Measurements from ENCODE around the gene USP10.

Gene USP10

DNA sequence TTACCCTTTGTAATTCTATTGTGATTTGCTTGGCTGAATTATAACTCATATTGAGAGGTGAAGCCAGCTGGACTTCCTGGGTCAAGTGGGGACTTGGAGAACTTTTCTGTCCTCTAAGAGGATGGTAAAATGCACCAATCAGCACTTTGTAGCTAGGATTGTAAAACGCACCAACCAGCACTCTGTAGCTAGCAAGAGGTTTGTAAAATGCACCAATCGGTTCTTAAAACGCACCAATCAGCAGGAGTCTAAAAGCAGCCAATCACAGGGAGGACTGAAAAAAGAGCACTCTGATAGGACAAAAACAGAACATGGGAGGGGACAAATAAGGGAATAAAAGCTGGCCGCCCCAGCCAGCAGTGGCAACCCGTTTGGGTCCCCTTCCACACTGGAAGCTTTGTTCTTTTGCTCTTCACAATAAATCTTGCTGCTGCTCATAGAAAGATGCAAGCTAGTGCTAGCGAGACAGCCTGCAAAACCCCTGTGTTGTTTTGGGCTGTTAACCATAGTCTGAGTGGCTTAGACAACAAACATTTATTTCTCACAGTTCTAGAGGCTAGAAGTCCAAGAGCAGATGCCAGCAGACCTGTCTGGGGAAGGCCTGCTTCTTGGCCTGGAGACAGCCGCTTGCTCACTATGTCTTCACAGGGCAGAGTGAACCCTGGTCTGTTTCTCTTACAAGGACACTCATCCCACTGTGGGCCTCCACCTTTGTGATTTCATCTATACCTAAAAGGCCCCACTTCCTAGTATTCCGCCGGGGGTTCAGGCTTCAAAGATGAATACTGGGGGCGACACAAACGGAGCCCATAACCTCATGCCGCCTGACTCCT, 81.0 kb downstream of the USP10 start:
- DNase-seq: no peak

DNA sequence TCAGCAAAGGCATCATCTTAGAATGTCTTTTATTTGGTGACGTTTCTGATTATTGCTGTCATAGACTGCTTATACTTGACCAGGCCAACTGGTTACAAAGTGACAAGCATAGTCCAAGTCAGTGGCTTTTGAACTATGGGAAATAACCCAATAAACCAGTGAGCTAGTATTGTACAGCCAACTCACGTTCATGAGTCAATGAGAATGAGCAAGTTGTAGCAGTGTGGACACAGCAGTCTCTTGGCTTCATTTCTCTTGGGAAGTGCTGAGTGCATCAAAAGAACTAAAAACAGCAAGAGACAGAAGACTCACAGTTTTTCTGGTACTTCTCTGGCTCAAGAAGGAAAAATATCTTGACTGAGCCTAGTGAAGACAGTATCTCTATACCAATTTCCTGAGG, 83.0 kb downstream of the USP10 start:
- no peak for DNase-seq

DNA sequence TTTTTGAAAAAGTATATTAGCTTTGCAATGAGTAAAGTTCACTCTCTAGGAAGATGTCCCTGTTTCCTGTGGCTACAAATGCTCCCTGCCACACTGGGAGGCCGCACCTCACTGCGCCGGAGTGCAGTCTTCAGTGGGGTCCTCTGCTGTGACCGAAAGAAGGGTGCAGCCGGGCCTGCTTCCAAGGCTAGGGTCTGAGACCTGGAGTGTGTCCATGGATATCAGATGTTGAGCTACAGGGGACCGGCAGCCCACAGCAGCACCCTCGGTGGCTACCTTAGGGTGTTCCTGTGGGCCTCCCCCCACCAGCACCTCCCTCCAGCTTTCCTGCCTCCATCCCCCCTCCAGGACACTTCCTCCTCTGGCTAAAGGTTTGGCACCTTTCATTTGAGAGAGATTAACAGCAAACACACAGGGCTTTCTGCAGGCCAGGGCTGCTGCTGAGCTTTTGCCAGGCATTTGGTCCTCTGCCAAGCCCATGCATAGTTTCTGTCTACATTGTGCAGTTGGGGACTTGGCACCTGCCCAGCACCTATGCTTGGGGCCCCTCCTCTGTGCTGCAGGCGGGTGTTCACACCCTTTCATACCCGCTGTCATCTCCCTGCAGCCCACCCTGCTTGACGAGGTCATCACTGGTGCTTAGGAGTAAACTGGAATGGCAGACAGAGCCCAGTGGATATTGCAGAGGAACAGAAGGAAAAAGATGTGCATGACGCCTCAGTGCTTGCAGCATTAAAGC, 86.2 kb downstream of the USP10 start:
- DNase-seq: peak; percentile 46

DNA sequence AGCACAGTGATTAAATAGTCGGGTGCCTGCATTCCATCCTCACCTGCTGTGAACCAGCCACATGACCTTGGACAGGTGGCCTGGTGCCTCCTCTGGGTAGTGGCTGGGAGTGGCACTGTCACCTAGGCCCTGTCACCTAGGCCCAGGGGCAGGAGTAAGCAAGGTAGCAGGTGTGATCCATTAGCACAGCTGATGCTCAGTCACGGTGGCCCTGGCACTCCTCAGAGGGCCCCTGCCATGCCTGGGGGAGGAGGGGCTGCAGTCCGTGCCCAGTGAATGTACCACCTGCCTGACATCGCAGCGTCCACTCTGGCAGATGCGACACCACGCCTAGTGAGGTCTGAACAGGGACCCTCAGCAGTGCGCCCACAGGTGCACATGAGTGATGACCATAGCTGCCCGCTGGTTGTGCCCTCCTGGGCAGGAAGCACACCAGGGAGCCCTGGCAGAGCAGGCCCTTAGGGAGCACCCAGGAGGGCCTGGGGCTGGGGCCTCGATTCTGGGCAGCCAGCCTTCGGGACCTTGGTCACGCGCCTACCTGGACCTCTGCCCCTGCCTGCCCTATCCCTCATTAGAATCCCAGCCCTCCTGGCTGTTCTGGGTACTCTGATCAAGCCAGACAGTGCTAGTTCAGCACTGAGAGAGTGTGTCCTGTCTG, 86.9 kb downstream of the USP10 start:
- no peak for DNase-seq

DNA sequence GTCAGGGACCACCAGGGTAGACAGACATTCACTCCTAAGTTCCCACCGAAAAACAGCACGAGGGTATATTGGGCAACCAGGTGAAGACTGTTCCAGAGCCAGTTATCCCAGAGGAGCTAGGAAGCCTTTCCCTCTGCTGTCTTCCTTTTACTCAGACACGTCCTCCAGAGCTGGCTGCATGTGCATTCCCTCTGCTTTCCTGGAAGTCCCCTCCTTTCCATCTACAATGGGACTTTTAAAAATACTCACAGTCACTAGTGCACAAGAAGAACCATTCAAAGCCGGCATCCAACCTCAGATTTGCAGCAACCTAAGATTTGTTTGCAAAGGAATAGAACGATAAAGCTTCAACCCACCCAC, 87.4 kb downstream of the USP10 start:
- no peak for DNase-seq

DNA sequence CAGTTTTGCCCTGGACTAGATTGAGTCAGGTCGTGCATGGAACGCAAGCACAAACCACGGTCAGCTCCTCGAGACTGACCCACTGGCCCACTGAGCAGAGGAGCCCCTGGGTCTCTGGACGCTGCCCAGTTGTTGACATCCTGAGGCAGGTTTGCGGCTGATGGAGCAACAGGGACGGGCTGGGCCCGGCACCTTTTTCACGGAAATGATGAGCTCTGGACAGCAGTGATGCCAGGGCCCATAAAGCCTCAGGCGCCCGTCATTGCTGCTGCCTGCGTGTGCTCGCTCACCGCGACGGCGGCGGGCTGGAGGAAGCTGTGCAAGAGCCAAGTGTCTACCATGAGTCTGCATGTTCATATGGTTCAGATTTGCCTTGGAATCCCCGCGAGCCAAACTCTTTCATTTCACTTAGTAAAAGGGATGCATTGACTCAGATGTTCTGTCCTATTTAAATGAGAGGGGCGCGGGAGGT, 89.2 kb downstream of the USP10 start:
- DNase-seq: no peak

DNA sequence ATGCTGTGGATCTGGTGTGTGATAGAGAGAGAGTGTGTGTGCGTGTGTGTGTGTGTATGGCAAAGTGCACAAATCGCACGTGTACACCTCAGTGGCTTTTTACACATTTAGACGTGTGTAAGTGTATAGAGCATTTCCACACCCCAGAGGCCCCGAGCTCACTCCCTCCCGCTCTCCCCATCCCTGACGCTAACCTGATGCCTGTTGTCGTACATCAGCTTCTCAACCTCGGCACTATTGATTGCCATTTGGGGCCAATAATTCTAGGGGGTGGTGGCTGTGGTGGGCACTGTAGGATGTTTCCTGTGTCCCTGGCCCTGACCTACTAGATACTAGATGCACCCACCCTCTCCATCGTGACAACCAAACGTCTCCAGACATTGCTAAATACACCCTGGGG, 89.6 kb downstream of the USP10 start:
- DNase-seq: no peak

DNA sequence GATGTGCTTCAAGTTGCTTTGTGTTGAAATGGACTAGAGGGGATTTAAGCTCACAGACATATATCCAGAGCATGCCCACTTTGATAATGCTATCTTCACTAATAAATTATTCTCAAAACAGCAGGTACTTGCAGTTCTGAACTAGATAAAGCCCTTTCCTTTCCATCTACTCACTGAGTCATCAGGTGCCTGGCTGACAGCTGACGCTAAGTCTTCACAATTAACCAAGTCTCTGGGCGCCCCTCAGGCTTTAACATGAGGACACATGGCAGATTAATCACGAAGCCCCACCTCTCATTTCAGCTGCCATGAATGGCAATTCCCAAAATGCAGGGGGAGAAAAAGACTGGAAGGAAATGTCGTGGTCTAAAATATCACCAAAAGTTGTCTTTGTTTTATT, 90.5 kb downstream of the USP10 start:
- no peak for DNase-seq

DNA sequence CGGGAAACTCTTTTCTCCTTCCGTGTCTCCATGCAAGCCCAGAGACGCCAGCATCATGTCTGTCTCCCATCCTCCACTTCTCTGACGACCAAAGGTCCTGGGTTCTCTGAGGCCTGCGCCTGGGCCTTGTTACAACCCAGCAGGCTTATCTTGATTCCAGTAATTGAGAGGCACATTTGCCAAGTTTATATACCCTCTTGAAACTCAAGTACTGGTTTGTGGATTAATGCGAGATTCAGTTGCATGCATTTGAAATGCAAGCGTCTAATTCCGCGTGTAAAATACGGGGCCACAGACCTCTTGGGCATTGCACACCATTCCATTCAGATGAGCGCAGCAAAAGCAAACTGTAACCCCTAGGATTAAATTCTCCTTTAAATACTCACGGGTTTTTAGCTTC, 91.3 kb downstream of the USP10 start:
- no peak for DNase-seq

DNA sequence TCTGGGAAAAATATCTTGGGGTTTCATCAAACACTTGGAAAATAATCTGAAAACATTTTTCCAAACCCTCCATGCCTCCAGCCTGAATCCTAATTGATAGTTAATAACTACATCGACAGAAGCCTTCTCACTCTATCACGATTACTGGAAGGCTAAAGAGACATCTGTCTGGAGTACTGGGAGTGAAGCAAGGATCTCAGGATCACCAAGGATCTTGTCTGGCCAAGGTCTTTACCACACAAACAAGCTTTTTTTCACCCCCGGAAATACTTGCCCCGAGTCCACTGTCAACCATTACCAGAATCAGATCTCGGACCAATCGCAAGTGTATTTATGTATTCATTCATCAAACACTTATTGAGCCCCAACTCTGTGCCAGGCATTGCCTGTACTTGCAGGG, 91.7 kb downstream of the USP10 start:
- DNase-seq: no peak

DNA sequence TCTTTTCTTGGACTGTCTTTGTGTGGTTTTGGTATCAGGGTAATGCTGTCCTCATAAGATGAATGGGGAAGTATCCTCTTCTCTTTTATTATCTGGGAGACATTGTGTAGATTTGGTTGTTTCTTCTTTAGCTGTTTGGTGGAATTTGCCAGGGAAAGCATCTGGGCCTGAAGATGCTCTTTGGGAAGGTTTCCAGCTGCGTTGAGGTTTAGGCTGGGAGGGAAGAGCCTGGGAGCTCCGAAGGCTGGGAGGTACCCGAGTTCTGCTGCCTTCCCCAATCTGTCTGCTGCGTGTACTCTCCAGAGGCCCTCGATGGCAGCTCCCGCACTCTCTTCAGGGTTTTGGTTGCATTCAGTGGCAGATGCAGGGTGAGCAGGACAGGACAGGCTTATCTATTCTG, 94.4 kb downstream of the USP10 start:
- DNase-seq: no peak

DNA sequence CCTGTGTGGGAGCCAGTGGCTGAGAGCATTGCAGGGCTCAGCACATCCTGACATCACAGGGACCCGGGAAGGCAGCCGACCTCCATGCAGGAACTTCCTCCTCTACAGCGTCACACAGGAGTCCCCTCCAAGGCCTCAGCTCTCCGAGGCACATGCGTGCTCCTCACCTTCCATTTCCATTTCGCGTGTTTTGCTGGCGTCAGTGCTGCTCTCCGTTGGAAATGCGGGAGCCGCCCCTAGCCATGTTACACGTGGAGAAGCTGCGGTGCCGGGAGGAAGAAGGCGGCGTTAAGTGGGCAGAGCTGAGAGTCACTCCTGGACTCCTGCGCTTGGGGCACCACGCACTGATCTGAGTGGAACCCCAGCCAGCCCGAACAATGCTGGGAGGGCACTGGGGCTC, 94.8 kb downstream of the USP10 start:
- no peak for DNase-seq

DNA sequence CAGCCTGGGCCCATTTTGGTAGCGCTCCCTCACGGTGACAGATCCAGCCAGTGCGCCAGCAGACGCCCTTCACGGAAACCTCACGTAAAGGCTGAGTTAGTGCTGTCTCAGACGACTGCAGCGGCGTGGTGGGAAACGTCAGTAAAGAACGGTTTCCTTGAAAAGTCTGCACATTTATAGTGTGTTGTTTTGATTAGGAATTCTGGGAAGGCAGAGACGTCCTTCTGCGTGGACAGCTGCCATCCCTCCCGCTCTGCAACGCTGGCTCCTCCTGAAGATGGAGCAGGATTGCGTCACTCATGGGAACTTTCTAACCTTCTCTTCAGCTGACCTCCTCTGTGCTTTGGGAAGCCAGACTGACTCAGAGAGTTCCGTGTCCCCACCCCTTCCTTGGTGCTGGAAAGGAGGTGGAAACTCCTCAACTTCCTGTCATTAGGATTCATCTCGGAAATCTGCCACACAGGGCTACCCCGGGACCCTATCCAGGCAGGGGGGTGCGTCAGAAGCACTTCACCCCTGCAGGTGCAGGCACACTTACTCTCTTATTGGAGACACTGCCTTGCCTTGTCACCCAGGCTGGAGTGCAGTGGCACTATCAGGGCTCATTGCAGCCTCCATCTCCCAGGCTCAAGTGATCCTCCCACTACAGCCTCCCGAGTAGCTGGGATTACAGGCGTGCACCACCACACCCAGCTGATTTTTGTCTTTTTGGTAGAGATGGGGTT, 95.7 kb downstream of the USP10 start:
- DNase-seq: no peak

DNA sequence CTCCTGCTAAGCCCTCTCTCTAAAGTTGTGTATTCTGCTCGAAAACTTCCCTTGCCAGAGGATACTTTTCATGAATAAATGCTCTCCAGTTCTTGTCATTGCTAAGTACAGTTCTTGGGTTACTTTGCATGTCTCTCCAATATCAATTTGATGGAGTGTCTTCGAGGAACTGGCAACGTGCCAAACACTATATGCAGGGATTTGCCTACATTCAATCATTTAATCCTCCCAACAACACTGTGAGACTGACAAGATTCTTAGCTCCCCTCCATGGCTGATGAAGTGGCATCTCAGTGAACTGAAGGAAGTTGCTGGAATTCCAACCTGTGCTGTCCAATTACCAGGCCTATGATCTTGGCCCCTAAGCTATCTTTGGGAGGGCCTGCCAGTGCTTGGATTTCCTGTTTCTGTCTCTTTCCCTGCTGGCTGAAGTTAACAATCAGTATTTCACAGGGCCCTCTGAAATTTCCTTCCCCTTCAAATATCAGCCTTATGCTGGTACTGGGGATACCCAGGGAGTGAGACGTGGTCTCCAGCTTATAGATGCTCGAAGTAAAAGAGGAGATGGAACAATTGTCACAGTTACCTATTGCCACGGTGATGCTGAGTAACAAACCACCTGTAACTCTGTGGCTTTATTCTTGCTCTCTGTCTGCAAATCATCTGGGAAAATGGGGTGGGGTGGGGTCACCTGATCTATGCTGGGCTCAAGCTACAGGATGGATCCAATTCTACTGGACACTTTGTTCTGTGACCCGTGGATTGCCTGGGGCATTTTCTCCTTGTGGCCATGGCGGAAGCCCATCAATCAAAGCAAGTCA, 100.6 kb downstream of the USP10 start:
- no peak for DNase-seq

DNA sequence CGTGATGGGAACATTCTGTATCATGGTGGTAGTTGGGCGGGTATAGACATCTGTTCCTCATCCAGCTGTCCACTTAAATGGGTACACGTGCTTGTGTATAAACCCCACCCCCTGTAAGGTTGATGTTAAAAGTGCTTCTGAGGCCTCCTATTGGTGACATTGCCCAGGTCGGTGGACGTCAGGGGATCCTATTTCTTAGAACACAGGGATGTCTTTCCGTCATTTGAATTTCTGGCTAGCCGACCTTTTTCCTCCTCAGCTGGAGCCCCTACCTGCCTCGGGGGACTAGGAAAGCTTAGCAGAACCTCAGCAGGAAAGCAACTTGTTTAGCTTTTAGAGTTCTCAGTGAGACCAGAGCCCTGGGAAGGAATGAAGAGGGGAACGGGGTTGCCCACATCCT, 103.3 kb downstream of the USP10 start:
- no peak for DNase-seq

DNA sequence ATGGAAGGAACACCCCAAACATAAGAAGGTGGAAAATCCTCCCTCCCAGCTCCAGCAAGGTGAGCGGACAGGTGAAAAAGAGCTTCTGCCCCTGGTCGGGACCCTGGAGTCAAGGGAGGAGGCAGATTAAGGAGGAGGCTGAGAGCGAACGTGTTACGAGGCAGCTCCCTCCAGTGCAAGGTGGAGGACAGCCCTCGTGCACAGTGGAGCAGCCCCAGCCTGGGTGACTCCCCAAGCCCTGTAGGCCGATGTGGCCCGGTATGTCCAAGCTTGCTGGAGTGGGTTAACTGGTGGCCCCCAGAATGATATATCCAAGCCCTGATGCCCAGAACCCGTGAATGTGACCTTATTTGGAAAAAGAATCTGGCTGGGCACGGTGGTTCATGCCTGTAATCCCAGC, 104.5 kb downstream of the USP10 start:
- DNase-seq: no peak

DNA sequence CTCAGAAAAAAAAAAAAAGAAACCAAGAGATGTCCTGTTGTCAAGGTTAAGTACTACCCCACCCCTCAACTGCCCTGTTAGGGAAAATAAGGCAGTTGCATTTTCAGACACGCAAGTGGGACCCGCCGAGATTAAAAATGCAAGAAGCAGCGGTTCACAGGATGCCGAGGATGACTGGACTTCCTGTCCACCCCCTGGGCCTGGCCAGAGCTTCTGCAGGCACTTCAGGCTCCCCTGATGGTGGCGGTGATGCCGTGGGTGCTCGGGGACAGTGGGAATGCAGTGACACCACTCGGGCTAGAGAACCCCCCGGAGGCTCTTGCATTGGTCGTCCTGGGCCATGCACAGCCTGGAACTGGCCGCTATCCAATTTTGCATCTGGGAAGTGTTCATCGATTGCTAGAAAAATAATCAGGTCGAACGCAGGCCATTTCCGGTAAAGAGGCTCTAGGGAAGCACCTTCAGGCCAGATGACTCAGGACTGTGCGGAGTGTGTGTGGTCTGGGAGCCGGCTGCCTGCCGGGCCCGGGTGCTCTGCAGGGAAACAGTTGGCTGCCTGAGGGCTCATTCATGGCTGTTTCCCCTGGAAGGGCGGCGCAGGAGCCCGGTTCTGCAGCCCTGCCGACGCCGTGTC, 106.6 kb downstream of the USP10 start:
- DNase-seq: no peak

DNA sequence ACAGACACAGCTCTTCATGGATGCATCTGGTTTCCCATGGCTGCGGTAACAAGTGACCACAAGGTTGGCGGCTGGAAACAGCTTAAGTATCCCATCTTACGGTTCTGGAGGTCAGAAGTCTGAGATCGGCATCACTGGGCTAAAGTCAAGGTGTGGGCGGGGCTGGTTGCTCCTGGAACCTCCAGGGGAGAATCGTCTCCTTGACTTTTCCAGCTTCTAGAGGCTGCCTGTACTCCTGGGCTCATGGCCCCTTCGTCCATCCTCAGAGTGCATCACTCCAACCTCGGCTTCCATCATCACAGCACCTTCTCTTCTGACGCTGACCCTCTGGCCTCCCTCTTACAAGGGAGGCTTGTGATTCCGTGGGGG, 107.1 kb downstream of the USP10 start:
- DNase-seq: no peak

DNA sequence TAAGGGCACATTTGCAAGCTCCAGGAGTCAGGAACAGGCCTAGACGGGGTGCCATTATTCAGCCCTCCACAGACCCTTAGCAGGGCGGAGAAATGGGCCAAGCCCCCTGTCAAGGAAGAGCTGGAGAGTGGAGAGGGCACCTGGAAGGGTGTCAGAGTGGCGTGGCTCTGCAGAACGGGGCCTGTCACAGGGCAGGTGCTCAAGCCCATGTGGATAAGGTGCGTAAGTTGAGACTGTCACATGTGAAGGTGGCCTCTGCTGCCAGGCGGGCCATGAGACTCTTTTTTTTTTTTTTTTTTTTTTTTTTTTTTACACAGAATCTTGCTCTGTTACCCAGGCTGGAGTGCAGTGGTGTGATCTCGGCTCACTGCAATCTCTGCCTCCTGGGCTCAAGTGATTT, 108.0 kb downstream of the USP10 start:
- no peak for DNase-seq

DNA sequence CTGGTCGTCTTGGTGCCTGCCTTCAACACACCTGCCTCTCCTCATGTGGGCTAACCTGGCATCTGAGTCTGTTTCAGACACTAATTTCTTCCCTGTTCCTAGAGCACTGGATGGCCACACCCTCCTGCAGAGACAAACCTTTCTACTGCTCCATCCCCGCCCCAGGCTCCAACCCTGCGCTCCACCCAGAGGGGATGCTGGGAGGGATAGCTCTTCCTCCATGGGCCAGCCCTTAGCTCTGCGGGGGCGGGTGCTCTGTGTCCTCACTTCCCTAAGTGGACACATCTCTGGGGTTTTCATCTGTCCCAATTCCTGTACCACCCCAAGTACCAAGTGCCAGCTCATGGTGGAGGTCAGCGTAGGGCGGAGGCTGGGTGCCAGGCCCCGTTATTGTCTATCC, 109.0 kb downstream of the USP10 start:
- DNase-seq: no peak

DNA sequence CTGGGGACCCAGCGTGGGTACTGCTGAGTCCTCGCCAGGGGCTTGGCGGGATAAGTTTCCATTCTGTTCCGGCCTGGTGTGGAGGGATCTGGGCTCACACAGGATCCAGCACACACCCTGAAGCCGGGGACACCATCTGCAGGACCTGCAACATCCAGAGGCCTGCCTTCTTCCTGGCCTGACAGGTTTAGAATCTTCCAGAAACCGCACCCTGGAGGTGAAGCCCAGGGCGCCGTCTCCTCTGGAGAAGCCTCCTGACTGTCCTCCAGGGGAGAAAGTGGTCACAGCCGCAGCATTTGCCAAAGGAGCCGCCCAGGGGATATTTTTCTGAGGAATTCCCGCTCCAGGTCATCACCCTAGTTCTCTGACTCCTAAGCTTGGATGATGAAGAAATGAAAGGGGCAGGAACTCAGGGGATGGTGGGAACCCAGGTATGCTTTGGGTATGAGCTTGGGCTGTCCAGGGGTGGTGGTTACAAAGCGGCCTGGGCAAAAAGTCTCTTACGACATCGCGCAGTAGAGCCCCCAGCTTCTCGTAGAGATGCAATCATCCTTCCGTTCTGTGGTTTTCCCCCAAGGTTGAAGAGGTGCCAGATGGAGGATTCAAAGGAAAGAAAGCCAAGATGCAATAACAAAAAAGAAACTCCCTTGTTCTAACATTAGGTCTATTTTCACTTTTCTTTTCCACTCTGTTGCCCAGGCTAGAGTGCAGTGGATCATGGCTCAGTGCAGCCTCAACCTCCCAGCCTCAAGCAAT, 110.9 kb downstream of the USP10 start:
- DNase-seq: no peak

Measured in NCI-H1436 (cell line).